ENCODE measurements around the gene SLC4A3.
A peak's percentile ranks its signal among the peaks of the same experiment; 100 is the strongest.

The SLC4A3 gene

GRCh38 chr2:219614076-219614860, 13.2 kb upstream of the SLC4A3 start:
- no peak overlapping the region for H3K27ac ChIP-seq (ENCODE audit: low read depth, low read length)
- WGBS (ENCODE audit: extremely low coverage, insufficient coverage, low lambda C conversion rate), result no CpG with 5 or more reads among the region's 11 CpGs
- no peak for DNase-seq

GRCh38 chr2:219615036-219615435, 12.4 kb upstream of the SLC4A3 start:
- Histone ChIP-seq H4K5ac (ENCODE audit: low read length) (no peak overlapping the region), H4K8ac (ENCODE audit: low read depth, low read length) (no peak overlapping the region), H3K9ac (ENCODE audit: low read length) (no peak overlapping the region), H3K4me2 (ENCODE audit: low read length) (no peak overlapping the region), H3K27ac (ENCODE audit: low read depth, low read length) (no peak overlapping the region), H3K18ac (ENCODE audit: low read length) (no peak overlapping the region), H3K79me1 (ENCODE audit: low read length) (no peaks in the 10 kb centered on the region), H2BK120ac (ENCODE audit: low read depth, low read length) (no peak overlapping the region), H3K56ac (ENCODE audit: low read length) (no peak overlapping the region), H2BK5ac (ENCODE audit: low read length) (no peak overlapping the region), H3K4ac (ENCODE audit: low read depth, low read length) (no peak overlapping the region), H3K27me3 (ENCODE audit: insufficient read depth, low read length, poor library complexity) (no peaks in the 10 kb centered on the region), H3K4me1 (ENCODE audit: control insufficient read depth, low read depth, low read length) (no peaks in the 10 kb centered on the region), H3K23ac (ENCODE audit: low read length) (no peak overlapping the region), H2AK5ac (ENCODE audit: low read length) (no peak overlapping the region), H3K36me3 (ENCODE audit: control insufficient read depth, insufficient read depth, low read length) (no peaks in the 10 kb centered on the region), H2BK15ac (replicated peaks; ENCODE audit: low read depth) (no peak overlapping the region), H3K79me2 (ENCODE audit: control insufficient read depth, insufficient read depth, low read length) (no peaks in the 10 kb centered on the region), H3K4me3 (ENCODE audit: low read length) (no peak overlapping the region)
- WGBS (ENCODE audit: extremely low coverage, insufficient coverage, low lambda C conversion rate), result no CpG with 5 or more reads among the region's 11 CpGs
- DNase-seq, result no peak

More at GRCh38 chr2:219614076-219614860, 13.2 kb upstream of the SLC4A3 start:
- Histone ChIP-seq H3K4me1 (ENCODE audit: control insufficient read depth, low read depth, low read length) (no peaks in the 10 kb centered on the region), H3K27me3 (ENCODE audit: insufficient read depth, low read length, poor library complexity) (no peaks in the 10 kb centered on the region), H2AK5ac (ENCODE audit: low read length) (no peak overlapping the region), H3K79me2 (ENCODE audit: control insufficient read depth, insufficient read depth, low read length) (no peaks in the 10 kb centered on the region), H3K4me3 (ENCODE audit: low read length) (no peak overlapping the region), H2BK15ac (replicated peaks; ENCODE audit: low read depth) (no peak overlapping the region), H3K79me1 (ENCODE audit: low read length) (no peaks in the 10 kb centered on the region), H3K36me3 (ENCODE audit: control insufficient read depth, insufficient read depth, low read length) (no peaks in the 10 kb centered on the region), H3K4ac (ENCODE audit: low read depth, low read length) (no peak overlapping the region), H3K9ac (ENCODE audit: low read length) (no peak overlapping the region), H3K56ac (ENCODE audit: low read length) (no peak overlapping the region), H4K5ac (ENCODE audit: low read length) (no peak overlapping the region), H2BK120ac (ENCODE audit: low read depth, low read length) (no peak overlapping the region), H2BK5ac (ENCODE audit: low read length) (no peak overlapping the region), H3K18ac (ENCODE audit: low read length) (no peak overlapping the region), H4K8ac (ENCODE audit: low read depth, low read length) (no peak overlapping the region), H3K4me2 (ENCODE audit: low read length) (no peak overlapping the region), H3K23ac (ENCODE audit: low read length) (no peak overlapping the region)

GRCh38 chr2:219615894-219616293, 11.5 kb upstream of the SLC4A3 start:
- Histone ChIP-seq H2BK120ac (ENCODE audit: low read depth, low read length) (no peak overlapping the region), H3K4me1 (ENCODE audit: control insufficient read depth, low read depth, low read length) (no peaks in the 10 kb centered on the region), H2AK5ac (ENCODE audit: low read length) (no peak overlapping the region), H3K9ac (ENCODE audit: low read length) (no peak overlapping the region), H2BK15ac (replicated peaks; ENCODE audit: low read depth) (no peak overlapping the region), H4K5ac (ENCODE audit: low read length) (no peak overlapping the region), H3K23ac (ENCODE audit: low read length) (no peak overlapping the region), H4K8ac (ENCODE audit: low read depth, low read length) (no peak overlapping the region), H3K36me3 (ENCODE audit: control insufficient read depth, insufficient read depth, low read length) (no peaks in the 10 kb centered on the region), H3K27ac (ENCODE audit: low read depth, low read length) (no peak overlapping the region), H3K18ac (ENCODE audit: low read length) (no peak overlapping the region), H3K79me1 (ENCODE audit: low read length) (no peaks in the 10 kb centered on the region), H3K56ac (ENCODE audit: low read length) (no peak overlapping the region), H3K4me2 (ENCODE audit: low read length) (no peak overlapping the region), H3K4me3 (ENCODE audit: low read length) (no peak overlapping the region), H3K79me2 (ENCODE audit: control insufficient read depth, insufficient read depth, low read length) (no peaks in the 10 kb centered on the region), H3K4ac (ENCODE audit: low read depth, low read length) (no peak overlapping the region), H2BK5ac (ENCODE audit: low read length) (no peak overlapping the region), H3K27me3 (ENCODE audit: insufficient read depth, low read length, poor library complexity) (no peaks in the 10 kb centered on the region)
- WGBS (ENCODE audit: extremely low coverage, insufficient coverage, low lambda C conversion rate), result no CpG with 5 or more reads among the region's 12 CpGs
- DNase-seq, result no peak

- Histone ChIP-seq H3K4me3 (ENCODE audit: low read length) (no peak overlapping the region), H4K5ac (ENCODE audit: low read length) (no peak overlapping the region), H3K27me3 (ENCODE audit: insufficient read depth, low read length, poor library complexity) (no peaks in the 10 kb centered on the region), H2BK120ac (ENCODE audit: low read depth, low read length) (no peak overlapping the region), H3K79me1 (ENCODE audit: low read length) (no peaks in the 10 kb centered on the region), H3K4me2 (ENCODE audit: low read length) (no peak overlapping the region), H3K56ac (ENCODE audit: low read length) (no peak overlapping the region), H3K27ac (ENCODE audit: low read depth, low read length) (no peak overlapping the region), H4K8ac (ENCODE audit: low read depth, low read length) (no peak overlapping the region), H3K4ac (ENCODE audit: low read depth, low read length) (no peak overlapping the region), H2BK15ac (replicated peaks; ENCODE audit: low read depth) (no peak overlapping the region), H3K9ac (ENCODE audit: low read length) (no peak overlapping the region), H3K36me3 (ENCODE audit: control insufficient read depth, insufficient read depth, low read length) (no peaks in the 10 kb centered on the region), H2BK5ac (ENCODE audit: low read length) (no peak overlapping the region), H3K79me2 (ENCODE audit: control insufficient read depth, insufficient read depth, low read length) (no peaks in the 10 kb centered on the region), H3K23ac (ENCODE audit: low read length) (no peak overlapping the region), H2AK5ac (ENCODE audit: low read length) (no peak overlapping the region), H3K18ac (ENCODE audit: low read length) (no peak overlapping the region), H3K4me1 (ENCODE audit: control insufficient read depth, low read depth, low read length) (no peaks in the 10 kb centered on the region)
- no peak for DNase-seq
- WGBS (ENCODE audit: extremely low coverage, insufficient coverage, low lambda C conversion rate), result no CpG with 5 or more reads among the region's 4 CpGs
Measured at GRCh38 chr2:219616550-219616949, 10.9 kb upstream of the SLC4A3 start.

- no peak overlapping the region for H2BK15ac ChIP-seq (replicated peaks; ENCODE audit: low read depth)
- no peak overlapping the region for H3K23ac ChIP-seq (ENCODE audit: low read length)
- no peaks in the 10 kb centered on the region for H3K79me1 ChIP-seq (ENCODE audit: low read length)
- no peaks in the 10 kb centered on the region for H3K27me3 ChIP-seq (ENCODE audit: insufficient read depth, low read length, poor library complexity)
- no peaks in the 10 kb centered on the region for H3K79me2 ChIP-seq (ENCODE audit: control insufficient read depth, insufficient read depth, low read length)
- H3K36me3 ChIP-seq (ENCODE audit: control insufficient read depth, insufficient read depth, low read length), result no peaks in the 10 kb centered on the region
- no peak overlapping the region for H3K27ac ChIP-seq (ENCODE audit: low read depth, low read length)
- H4K5ac ChIP-seq (ENCODE audit: low read length), result no peak overlapping the region
- no peak overlapping the region for H3K4me3 ChIP-seq (ENCODE audit: low read length)
- H3K56ac ChIP-seq (ENCODE audit: low read length), result no peak overlapping the region
- no peaks in the 10 kb centered on the region for H3K4me1 ChIP-seq (ENCODE audit: control insufficient read depth, low read depth, low read length)
- H2BK5ac ChIP-seq (ENCODE audit: low read length), result no peak overlapping the region
- H3K4ac ChIP-seq (ENCODE audit: low read depth, low read length), result no peak overlapping the region
- no peak for DNase-seq
- no peak overlapping the region for H2BK120ac ChIP-seq (ENCODE audit: low read depth, low read length)
- no CpG with 5 or more reads among the region's 3 CpGs for WGBS (ENCODE audit: extremely low coverage, insufficient coverage, low lambda C conversion rate)
- H4K8ac ChIP-seq (ENCODE audit: low read depth, low read length), result no peak overlapping the region
- no peak overlapping the region for H2AK5ac ChIP-seq (ENCODE audit: low read length)
- no peak overlapping the region for H3K18ac ChIP-seq (ENCODE audit: low read length)
- H3K9ac ChIP-seq (ENCODE audit: low read length), result no peak overlapping the region
- no peak overlapping the region for H3K4me2 ChIP-seq (ENCODE audit: low read length)
Measured at GRCh38 chr2:219618733-219619122, 8.7 kb upstream of the SLC4A3 start.

- H3K9ac ChIP-seq (ENCODE audit: low read length), result no peak overlapping the region
- H3K79me1 ChIP-seq (ENCODE audit: low read length), result no peaks in the 10 kb centered on the region
- no peak overlapping the region for H2BK5ac ChIP-seq (ENCODE audit: low read length)
- no peak overlapping the region for H3K4ac ChIP-seq (ENCODE audit: low read depth, low read length)
- H3K23ac ChIP-seq (ENCODE audit: low read length), result no peak overlapping the region
- no peaks in the 10 kb centered on the region for H3K36me3 ChIP-seq (ENCODE audit: control insufficient read depth, insufficient read depth, low read length)
- peak; percentile 66 for DNase-seq
- no peak overlapping the region for H2BK15ac ChIP-seq (replicated peaks; ENCODE audit: low read depth)
- H3K79me2 ChIP-seq (ENCODE audit: control insufficient read depth, insufficient read depth, low read length), result no peaks in the 10 kb centered on the region
- H4K5ac ChIP-seq (ENCODE audit: low read length), result no peak overlapping the region
- H2BK120ac ChIP-seq (ENCODE audit: low read depth, low read length), result no peak overlapping the region
- no peak overlapping the region for H4K8ac ChIP-seq (ENCODE audit: low read depth, low read length)
- H3K18ac ChIP-seq (ENCODE audit: low read length), result no peak overlapping the region
- H3K4me1 ChIP-seq (ENCODE audit: control insufficient read depth, low read depth, low read length), result no peaks in the 10 kb centered on the region
- WGBS (ENCODE audit: extremely low coverage, insufficient coverage, low lambda C conversion rate), result no CpG with 5 or more reads among the region's 4 CpGs
- H3K27ac ChIP-seq (ENCODE audit: low read depth, low read length), result no peak overlapping the region
- H3K56ac ChIP-seq (ENCODE audit: low read length), result no peak overlapping the region
- no peak overlapping the region for H3K4me2 ChIP-seq (ENCODE audit: low read length)
- no peak overlapping the region for H3K4me3 ChIP-seq (ENCODE audit: low read length)
- no peaks in the 10 kb centered on the region for H3K27me3 ChIP-seq (ENCODE audit: insufficient read depth, low read length, poor library complexity)
- H2AK5ac ChIP-seq (ENCODE audit: low read length), result no peak overlapping the region
Measured at GRCh38 chr2:219619235-219619634, 8.2 kb upstream of the SLC4A3 start.
